Left lung (tissue), 10 donors: Measurements from ENCODE around the gene TENM4. TPM values are rescaled to one million over a fixed set of nuclear protein-coding genes. Genes with fewer than 3 reads are reported as not detected.
A peak's percentile ranks its signal among the peaks of the same experiment; 100 is the strongest.

ENCODE experiments used
- ATAC-seq: fragments of 200-7000 bp; cut with Tn5 transposase; one replicate; pipeline ENCODE4 v1.9.1; 2020; ENCODE audit warnings: moderate library complexity
- DNase-seq, 4 donors: peaks; one replicate each; pipeline ENCODE4 v3.0.0-alpha.2; 2013 to 2020
- H3K27ac ChIP-seq, 2 donors: fragments of 200-600 bp; sonication (generic) in 1 of 2; one replicate each; pipeline versions ENCODE4 v1.5.0 to v1.8.0; 2020 to 2021
- H3K27me3 ChIP-seq, 2 donors: fragments of 200-600 bp; sonication (generic) in 1 of 2; one replicate each; pipeline versions ENCODE4 v1.5.0 to v1.8.0; 2020 to 2021
- H3K36me3 ChIP-seq, 2 donors: fragments of 200-600 bp; sonication (generic) in 1 of 2; one replicate each; pipeline versions ENCODE4 v1.5.0 to v1.8.0; 2020 to 2021
- H3K4me1 ChIP-seq, 2 donors: fragments of 200-600 bp; one replicate each; pipeline ENCODE4 v1.8.0; 2021
- H3K4me3 ChIP-seq, 2 donors: fragments of 200-600 bp; sonication (generic) in 1 of 2; one replicate each; pipeline versions ENCODE4 v1.5.0 to v1.8.0; 2020 to 2021; ENCODE audit warnings: mild to moderate bottlenecking in 1 of 2
- H3K9me3 ChIP-seq, 2 donors: fragments of 200-600 bp; sonication (generic) in 1 of 2; one replicate each; pipeline versions ENCODE4 v1.5.0 to v1.8.0; 2020 to 2021
- intact Hi-C, 2 donors: fragments of 100-400 bp; cut with DNase I; formaldehyde crosslinking; loops; one replicate each; pipeline versions ENCODE4 v1.11.2 to v1.14.2; 2022
- polyA plus RNA-seq, 6 donors: library from polyadenylated mRNA; unstranded; fragments of 120-200 nt; gene quantifications; one replicate each; pipeline ENCODE4 v1.2.1, GENCODE V29; 2013; ENCODE audit not compliant: insufficient read length in 6 of 6
- total RNA-seq, 2 donors: library from RNA; stranded (reverse); fragmentation: NEBNext Ultra II Directional; extraction: Animal tissue kit (Norgen Biotek cat#: 25700); gene quantifications; one replicate each; pipeline ENCODE4 v1.2.1, GENCODE V29; 2021
- TF ChIP-seq, protein P1 (sequence below), 2 donors: fragments of 200-600 bp; sonication (generic) in 1 of 2; IDR thresholded peaks; one replicate each; pipeline versions ENCODE4 v1.5.0 to v1.8.0; 2021; ENCODE audit warnings: antibody characterized with exemption in 2 of 2
- donor health status: DM: no; HTN: yes; CAD: no.
- donor health status: DM: no; HTN: no; CAD: no.

TENM4 gene
- total and polyA plus RNA-seq, 8 donors: 3.4 to 7.1 (median 5.2) TPM

DNA sequence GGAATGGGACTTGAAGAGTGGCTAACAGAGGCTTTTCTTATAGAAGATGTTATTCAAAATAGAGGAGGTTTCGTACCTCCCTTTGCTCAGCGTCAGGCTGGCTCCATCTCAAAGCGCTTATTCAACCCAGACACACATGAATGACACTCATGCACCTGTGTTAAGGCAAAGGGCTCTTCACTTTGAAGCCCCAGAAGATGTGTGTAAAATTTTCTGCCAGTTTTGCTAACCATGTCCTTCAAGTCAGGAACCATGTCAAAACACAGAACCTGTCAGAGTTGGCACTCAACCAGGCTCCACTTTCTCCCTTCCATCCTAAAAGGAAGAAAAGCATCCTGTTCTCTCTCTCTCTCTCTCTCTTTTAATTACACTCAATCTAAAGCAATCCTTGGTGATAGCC, 513.3 kb downstream of the TENM4 start:
- peaks cover 0 to 5% of the 10 kb centered on the region in 2 donors for H3K27me3 ChIP-seq
- H3K36me3 ChIP-seq: no peaks in the 10 kb centered on the region
- no peak for DNase-seq
- TF ChIP-seq, protein P1, sequence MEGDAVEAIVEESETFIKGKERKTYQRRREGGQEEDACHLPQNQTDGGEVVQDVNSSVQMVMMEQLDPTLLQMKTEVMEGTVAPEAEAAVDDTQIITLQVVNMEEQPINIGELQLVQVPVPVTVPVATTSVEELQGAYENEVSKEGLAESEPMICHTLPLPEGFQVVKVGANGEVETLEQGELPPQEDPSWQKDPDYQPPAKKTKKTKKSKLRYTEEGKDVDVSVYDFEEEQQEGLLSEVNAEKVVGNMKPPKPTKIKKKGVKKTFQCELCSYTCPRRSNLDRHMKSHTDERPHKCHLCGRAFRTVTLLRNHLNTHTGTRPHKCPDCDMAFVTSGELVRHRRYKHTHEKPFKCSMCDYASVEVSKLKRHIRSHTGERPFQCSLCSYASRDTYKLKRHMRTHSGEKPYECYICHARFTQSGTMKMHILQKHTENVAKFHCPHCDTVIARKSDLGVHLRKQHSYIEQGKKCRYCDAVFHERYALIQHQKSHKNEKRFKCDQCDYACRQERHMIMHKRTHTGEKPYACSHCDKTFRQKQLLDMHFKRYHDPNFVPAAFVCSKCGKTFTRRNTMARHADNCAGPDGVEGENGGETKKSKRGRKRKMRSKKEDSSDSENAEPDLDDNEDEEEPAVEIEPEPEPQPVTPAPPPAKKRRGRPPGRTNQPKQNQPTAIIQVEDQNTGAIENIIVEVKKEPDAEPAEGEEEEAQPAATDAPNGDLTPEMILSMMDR (IDR thresholded peaks at IDR 0.05): no peak
- H3K4me3 ChIP-seq: no peak overlapping the region
- intact Hi-C loops: no loop called here
- no peak for ATAC-seq
- H3K4me1 ChIP-seq: no peaks in the 10 kb centered on the region
- H3K9me3 ChIP-seq: no peaks in the 10 kb centered on the region
- no peak overlapping the region for H3K27ac ChIP-seq

DNA sequence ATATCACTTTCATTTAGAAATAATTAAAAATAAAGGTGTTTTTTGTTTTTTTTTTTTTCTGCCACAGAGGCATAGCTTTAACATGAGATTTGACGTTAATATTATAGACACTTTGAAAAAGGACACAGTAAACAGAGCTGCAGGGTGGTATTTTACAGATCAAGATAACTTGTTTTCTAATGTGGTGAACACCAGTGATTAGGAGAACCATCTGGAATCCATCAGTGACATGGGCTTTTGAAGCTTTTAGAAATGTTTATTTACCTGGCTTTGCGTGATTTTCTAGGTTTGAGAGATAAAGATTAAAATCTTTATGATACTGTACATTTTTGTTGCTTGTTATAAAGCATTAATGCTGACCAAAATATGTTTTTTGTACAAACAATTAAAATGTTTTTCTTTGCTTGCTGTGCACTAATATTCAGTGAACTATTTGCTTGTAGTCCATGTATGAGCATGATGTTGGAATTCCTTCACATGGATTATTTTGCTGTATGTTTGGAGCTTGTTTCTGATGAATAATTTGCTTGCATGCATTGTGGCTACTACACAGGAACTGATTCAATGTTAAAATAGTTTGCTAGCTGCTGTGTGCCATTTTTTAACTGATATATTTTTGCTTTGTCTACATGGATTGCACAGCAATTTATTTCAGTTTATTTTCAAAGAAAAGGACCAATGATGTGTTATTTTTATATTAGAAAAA, 514.0 kb downstream of the TENM4 start:
- intact Hi-C loops: no loop called here
- DNase-seq: no peak

DNA sequence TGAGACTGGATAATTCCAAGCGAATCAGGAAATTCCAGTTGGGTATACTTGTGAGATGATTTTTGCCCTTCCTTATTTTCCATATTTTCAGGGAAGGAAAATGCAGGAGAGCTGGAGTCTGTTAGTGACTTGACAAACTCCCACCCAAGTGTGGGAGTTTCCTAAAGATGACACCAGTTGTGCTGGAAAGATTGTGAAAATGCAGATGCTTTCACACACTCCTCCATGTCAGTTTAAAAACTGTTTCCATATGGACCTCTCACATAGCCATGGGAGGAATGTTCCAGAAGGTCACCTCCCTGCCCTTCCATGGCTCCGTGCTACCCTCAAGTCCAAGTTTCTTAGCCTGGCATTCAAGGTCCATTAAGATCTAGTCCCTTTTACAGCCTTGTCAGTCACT, 515.4 kb downstream of the TENM4 start:
- Histone ChIP-seq H3K9me3 (no peaks in the 10 kb centered on the region), H3K27ac (no peak overlapping the region), H3K4me3 (no peak overlapping the region), H3K36me3 (no peaks in the 10 kb centered on the region), H3K27me3 (peaks cover 0 to 5% of the 10 kb centered on the region in 2 donors), H3K4me1 (no peaks in the 10 kb centered on the region)
- ATAC-seq: no peak
- TF ChIP-seq, protein P1 (IDR thresholded peaks at IDR 0.05): no peak
- no peak for DNase-seq
- intact Hi-C loops: no loop called here

More for the DNA sequence above, 514.0 kb downstream of the TENM4 start:
- no peak for ATAC-seq
- no peaks in the 10 kb centered on the region for H3K36me3 ChIP-seq
- H3K27ac ChIP-seq: no peak overlapping the region
- peaks cover 0 to 5% of the 10 kb centered on the region in 2 donors for H3K27me3 ChIP-seq
- TF ChIP-seq, protein P1 (IDR thresholded peaks at IDR 0.05): no peak
- H3K9me3 ChIP-seq: no peaks in the 10 kb centered on the region
- H3K4me3 ChIP-seq: no peak overlapping the region
- H3K4me1 ChIP-seq: no peaks in the 10 kb centered on the region

DNA sequence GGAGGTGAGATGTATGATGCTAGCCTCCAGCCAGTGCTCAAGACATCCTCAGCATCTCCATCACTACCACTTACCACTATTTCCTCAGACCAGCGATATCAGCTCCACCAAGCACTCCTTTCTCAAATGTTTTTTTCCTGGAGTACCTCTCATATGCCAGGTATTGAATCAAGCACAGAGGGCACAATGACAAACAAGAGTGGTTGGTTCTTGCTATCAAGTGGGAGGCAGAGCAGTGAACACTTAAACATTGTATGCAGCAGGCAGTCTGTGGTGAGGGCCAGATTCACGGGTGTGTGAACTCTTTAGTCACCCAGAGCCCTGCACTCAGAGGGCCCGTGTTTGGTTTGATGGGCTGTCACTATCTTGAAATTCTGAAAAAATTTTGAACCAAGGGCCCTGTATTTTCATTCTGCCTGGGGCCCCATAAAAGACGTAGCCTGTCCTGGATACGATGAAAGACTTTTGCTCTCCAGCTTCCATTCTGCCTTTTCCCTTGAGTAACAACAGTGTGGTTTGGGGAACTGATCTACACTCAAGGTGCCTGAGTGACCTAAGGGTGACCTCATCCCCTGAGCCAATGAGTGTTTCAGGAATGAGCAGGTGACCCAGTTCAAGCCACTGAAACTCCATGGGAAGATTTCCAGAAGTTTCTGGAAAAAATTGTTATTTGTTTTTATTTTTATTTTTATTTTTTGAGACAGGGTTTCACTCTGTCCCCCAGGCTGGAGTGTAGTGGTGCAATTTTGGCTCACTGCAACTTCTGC, 517.8 kb downstream of the TENM4 start:
- Histone ChIP-seq H3K9me3 (no peaks in the 10 kb centered on the region), H3K36me3 (no peaks in the 10 kb centered on the region), H3K27me3 (no peaks in the 10 kb centered on the region), H3K4me3 (no peak overlapping the region), H3K27ac (no peak overlapping the region), H3K4me1 (no peaks in the 10 kb centered on the region)
- intact Hi-C loops: no loop called here
- TF ChIP-seq, protein P1 (IDR thresholded peaks at IDR 0.05): no peak
- DNase-seq: no peak
- peak; percentile 84 for ATAC-seq

DNA sequence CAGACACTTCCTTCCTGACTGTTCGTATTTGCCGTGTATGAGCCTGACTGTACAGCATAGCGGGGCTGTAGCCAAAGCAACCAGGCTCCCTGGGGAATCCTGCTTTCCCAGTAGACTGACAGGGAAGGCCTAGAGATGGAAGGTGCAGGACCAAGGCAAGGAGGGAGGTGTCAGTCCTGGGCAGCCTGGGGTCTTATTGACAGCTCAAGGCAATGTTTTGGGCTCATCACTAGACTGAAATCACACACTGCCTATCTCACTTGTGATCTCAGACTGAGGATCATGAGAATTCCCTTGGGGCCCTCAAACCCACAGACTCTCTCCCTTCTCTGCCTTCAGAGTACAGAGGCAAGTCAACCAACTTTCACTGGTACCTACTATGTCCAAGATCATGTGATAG, 519.3 kb downstream of the TENM4 start:
- no peak for DNase-seq
- TF ChIP-seq, protein P1 (IDR thresholded peaks at IDR 0.05): no peak
- ATAC-seq: no peak
- Histone ChIP-seq H3K36me3 (no peaks in the 10 kb centered on the region), H3K4me3 (no peak overlapping the region), H3K4me1 (no peaks in the 10 kb centered on the region), H3K9me3 (no peaks in the 10 kb centered on the region), H3K27me3 (no peaks in the 10 kb centered on the region), H3K27ac (no peak overlapping the region)
- intact Hi-C loops: no loop called here
